ENCODE measurements around the gene DMTF1.
A peak's percentile ranks its signal among the peaks of the same experiment; 100 is the strongest.

DMTF1 gene

GRCh38 chr7:87217983-87218653, 65.9 kb downstream of the DMTF1 start:
- TF ChIP-seq CTCF (IDR thresholded peaks at IDR 0.05; ENCODE audit: insufficient read depth, low read length) = no peak
- TF ChIP-seq GABPA (IDR thresholded peaks at IDR 0.05; ENCODE audit: low read depth) = no peak
- TF ChIP-seq, protein P1, sequence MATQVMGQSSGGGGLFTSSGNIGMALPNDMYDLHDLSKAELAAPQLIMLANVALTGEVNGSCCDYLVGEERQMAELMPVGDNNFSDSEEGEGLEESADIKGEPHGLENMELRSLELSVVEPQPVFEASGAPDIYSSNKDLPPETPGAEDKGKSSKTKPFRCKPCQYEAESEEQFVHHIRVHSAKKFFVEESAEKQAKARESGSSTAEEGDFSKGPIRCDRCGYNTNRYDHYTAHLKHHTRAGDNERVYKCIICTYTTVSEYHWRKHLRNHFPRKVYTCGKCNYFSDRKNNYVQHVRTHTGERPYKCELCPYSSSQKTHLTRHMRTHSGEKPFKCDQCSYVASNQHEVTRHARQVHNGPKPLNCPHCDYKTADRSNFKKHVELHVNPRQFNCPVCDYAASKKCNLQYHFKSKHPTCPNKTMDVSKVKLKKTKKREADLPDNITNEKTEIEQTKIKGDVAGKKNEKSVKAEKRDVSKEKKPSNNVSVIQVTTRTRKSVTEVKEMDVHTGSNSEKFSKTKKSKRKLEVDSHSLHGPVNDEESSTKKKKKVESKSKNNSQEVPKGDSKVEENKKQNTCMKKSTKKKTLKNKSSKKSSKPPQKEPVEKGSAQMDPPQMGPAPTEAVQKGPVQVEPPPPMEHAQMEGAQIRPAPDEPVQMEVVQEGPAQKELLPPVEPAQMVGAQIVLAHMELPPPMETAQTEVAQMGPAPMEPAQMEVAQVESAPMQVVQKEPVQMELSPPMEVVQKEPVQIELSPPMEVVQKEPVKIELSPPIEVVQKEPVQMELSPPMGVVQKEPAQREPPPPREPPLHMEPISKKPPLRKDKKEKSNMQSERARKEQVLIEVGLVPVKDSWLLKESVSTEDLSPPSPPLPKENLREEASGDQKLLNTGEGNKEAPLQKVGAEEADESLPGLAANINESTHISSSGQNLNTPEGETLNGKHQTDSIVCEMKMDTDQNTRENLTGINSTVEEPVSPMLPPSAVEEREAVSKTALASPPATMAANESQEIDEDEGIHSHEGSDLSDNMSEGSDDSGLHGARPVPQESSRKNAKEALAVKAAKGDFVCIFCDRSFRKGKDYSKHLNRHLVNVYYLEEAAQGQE (IDR thresholded peaks at IDR 0.05; ENCODE audit: insufficient replicate concordance, low read depth) = no peak
- TF ChIP-seq SPI1 (IDR thresholded peaks at IDR 0.05; ENCODE audit: borderline replicate concordance, low read depth) = no peak
- no peak for TF ChIP-seq POLR2AphosphoS5 (IDR thresholded peaks at IDR 0.05; ENCODE audit: low read depth)
- DNase-seq (ENCODE audit: low read depth in 1 of 2, low spot score in 1 of 2) = no peak
- peaks cover 16% of the 10 kb centered on the region for H3K27me3 ChIP-seq (ENCODE audit: insufficient read depth, poor library complexity, severe bottlenecking)
- no peak overlapping the region for H3K4me3 ChIP-seq (replicated peaks; ENCODE audit: insufficient read depth, low read length)
- H3K27ac ChIP-seq (replicated peaks) = no peak overlapping the region

- peaks cover 16% of the 10 kb centered on the region for H3K27me3 ChIP-seq (ENCODE audit: insufficient read depth, poor library complexity, severe bottlenecking)
- peak; percentile 57 to 88 for DNase-seq (ENCODE audit: low read depth in 1 of 2, low spot score in 1 of 2)
- peak overlapping the region; percentile 70 for H3K4me3 ChIP-seq (replicated peaks; ENCODE audit: insufficient read depth, low read length)
- TF ChIP-seq, protein P1 (IDR thresholded peaks at IDR 0.05; ENCODE audit: insufficient replicate concordance, low read depth) = no peak
- TF ChIP-seq SPI1 (IDR thresholded peaks at IDR 0.05; ENCODE audit: borderline replicate concordance, low read depth) = peak; percentile 91
- peak overlapping the region; percentile 75 for H3K27ac ChIP-seq (replicated peaks)
Observed at GRCh38 chr7:87218796-87219544, 66.7 kb downstream of the DMTF1 start.

GRCh38 chr7:87219545-87220025, 67.3 kb downstream of the DMTF1 start, which contains the start of gene TMEM243:
Gene TMEM243 (minus strand): TSS chr7:87219732. CDS start chr7:87219503, 229 bp downstream.
- Histone ChIP-seq H3K4me3 (replicated peaks; ENCODE audit: insufficient read depth, low read length) (peak within 1 kb of the TSS; percentile 70), H3K27me3 (ENCODE audit: insufficient read depth, poor library complexity, severe bottlenecking) (peaks cover 16% of the 10 kb centered on the region), H3K27ac (replicated peaks) (peak within 1 kb of the TSS; percentile 75)
- DNase-seq (ENCODE audit: low read depth in 1 of 2, low spot score in 1 of 2) = peak; percentile 22 to 85
- TF ChIP-seq GABPA (IDR thresholded peaks at IDR 0.05; ENCODE audit: low read depth) (peak; percentile 18; the same call in 1 of the 2 replicates), SPI1 (IDR thresholded peaks at IDR 0.05; ENCODE audit: borderline replicate concordance, low read depth) (peak; percentile 98), CTCF (IDR thresholded peaks at IDR 0.05; ENCODE audit: insufficient read depth, low read length) (no peak), POLR2AphosphoS5 (IDR thresholded peaks at IDR 0.05; ENCODE audit: low read depth) (peak; percentile 70)
- TF ChIP-seq, protein P1 (IDR thresholded peaks at IDR 0.05; ENCODE audit: insufficient replicate concordance, low read depth) = peak; percentile 60

All from HL-60 (cell line).